WTC11 (cell line): ENCODE data around the gene RBM4. TPM values are rescaled to one million over a fixed set of nuclear protein-coding genes. Genes with fewer than 3 reads are reported as not detected.
A peak's percentile ranks its signal among the peaks of the same experiment; 100 is the strongest.
"Not testable (repeated sequence)": the region's sequence is repeated elsewhere in the genome, so short reads cannot be mapped to it uniquely, and the experiment has no call there.

Experiments used
- ATAC-seq: fragments of 200-7000 bp; cut with Tn5 transposase; 2 replicates; pipeline ENCODE4 v1.10.0; 2021; ENCODE audit warnings: mild to moderate bottlenecking, moderate library complexity
- CTCF ChIA-PET: fragments of 300-600 bp; sonication (Branson Sonifier 250); formaldehyde crosslinking; loops from one replicate; lab custom pipeline; 2021; ENCODE audit warnings: antibody characterized with exemption; lab: Charles Lee
- POLR2A ChIA-PET: fragments of 350-600 bp; sonication (Branson Sonifier 250); formaldehyde crosslinking; loops from one replicate; lab custom pipeline; 2021; ENCODE audit warnings: antibody characterized with exemption; lab: Charles Lee
- DNase-seq: peaks from one replicate; pipeline ENCODE4 v3.0.0; 2021; ENCODE audit warnings: low spot score
- H3K27ac Mint-ChIP-seq: 2 replicates; pipeline ENCODE4 v1.8.0; 2021; ENCODE audit warnings: mixed read lengths
- H3K27me3 Mint-ChIP-seq: 2 replicates; pipeline ENCODE4 v1.8.0; 2021; ENCODE audit warnings: low read depth, mild to moderate bottlenecking, moderate library complexity, mixed read lengths
- H3K36me3 Mint-ChIP-seq: 2 replicates; pipeline ENCODE4 v1.8.0; 2021; ENCODE audit warnings: mixed read lengths
- H3K4me1 Mint-ChIP-seq: 2 replicates; pipeline ENCODE4 v1.8.0; 2022; ENCODE audit warnings: mixed read lengths
- H3K4me3 Mint-ChIP-seq: 2 replicates; pipeline ENCODE4 v1.8.0; 2021; ENCODE audit warnings: mild to moderate bottlenecking, moderate library complexity, mixed read lengths
- H3K9me3 Mint-ChIP-seq: 2 replicates; pipeline ENCODE4 v1.8.0; 2021; ENCODE audit warnings: mixed read lengths
- GRHL2 ChIP-seq: fragments of 250-450 bp; sonication (Bioruptor Pico); IDR thresholded peaks from 2 replicates; pipeline ENCODE4 v1.8.0; 2022; ENCODE audit warnings: mild to moderate bottlenecking, moderate library complexity; ENCODE audit not compliant: insufficient replicate concordance, severe bottlenecking
- NFYB ChIP-seq: sonication (generic); formaldehyde crosslinking; conservative IDR thresholded peaks from 2 replicates; pipeline ENCODE4 v1.8.0; 2022; ENCODE audit warnings: low read depth, missing genetic modification reagents
- SMAD3 ChIP-seq: sonication (generic); formaldehyde crosslinking; IDR thresholded peaks from 2 replicates; pipeline ENCODE4 v1.8.0; 2022; ENCODE audit warnings: missing genetic modification reagents, mild to moderate bottlenecking, borderline replicate concordance
- TCF7 ChIP-seq: sonication (generic); formaldehyde crosslinking; IDR thresholded peaks from 2 replicates; pipeline ENCODE4 v1.8.0; 2022; ENCODE audit warnings: mild to moderate bottlenecking, low read depth, missing genetic modification reagents, moderate library complexity
- TP53 ChIP-seq: sonication (generic); formaldehyde crosslinking; IDR thresholded peaks from 2 replicates; pipeline ENCODE4 v1.8.1; 2023; ENCODE audit warnings: mild to moderate bottlenecking, missing genetic modification reagents
- ZNF232 ChIP-seq: sonication (generic); formaldehyde crosslinking; IDR thresholded peaks from 2 replicates; pipeline ENCODE4 v1.8.0; 2022; ENCODE audit warnings: mild to moderate bottlenecking, missing genetic modification reagents
- ZNF396 ChIP-seq: fragments of 250-450 bp; sonication (Bioruptor Pico); IDR thresholded peaks from 2 replicates; pipeline ENCODE4 v1.8.0; 2021; ENCODE audit warnings: mild to moderate bottlenecking, moderate library complexity, borderline replicate concordance
- total RNA-seq: library from RNA; stranded (reverse); gene quantifications from 3 replicates; pipeline ENCODE4 v1.2.3, GENCODE V29; 2021
- TF ChIP-seq, protein P1 (sequence below): sonication (generic); formaldehyde crosslinking; IDR thresholded peaks from 2 replicates; pipeline ENCODE4 v1.8.1; 2022; ENCODE audit warnings: low read depth, missing genetic modification reagents, borderline replicate concordance
- TF ChIP-seq, protein P2 (sequence below): sonication (generic); formaldehyde crosslinking; IDR thresholded peaks from 2 replicates; pipeline ENCODE4 v1.8.1; 2022; ENCODE audit warnings: low read depth, mild to moderate bottlenecking, moderate library complexity, missing genetic modification reagents, borderline replicate concordance
- TF ChIP-seq, protein P3 (sequence below): fragments of 250-450 bp; sonication (Bioruptor Pico); IDR thresholded peaks from 2 replicates; pipeline ENCODE4 v1.9.0; 2021; ENCODE audit warnings: moderate library complexity, mild to moderate bottlenecking, inconsistent platforms, borderline replicate concordance
- TF ChIP-seq, protein P4 (sequence below): sonication (generic); formaldehyde crosslinking; IDR thresholded peaks from 2 replicates; pipeline ENCODE4 v1.8.1; 2023; ENCODE audit warnings: mild to moderate bottlenecking, moderate library complexity, missing genetic modification reagents
- TF ChIP-seq, protein P5 (sequence below): sonication (generic); formaldehyde crosslinking; IDR thresholded peaks from 2 replicates; pipeline ENCODE4 v1.8.0; 2022; ENCODE audit warnings: mild to moderate bottlenecking, missing genetic modification reagents

RBM4 gene
- total RNA-seq, 1 experiment from 2014 or later, result 144 TPM

DNA sequence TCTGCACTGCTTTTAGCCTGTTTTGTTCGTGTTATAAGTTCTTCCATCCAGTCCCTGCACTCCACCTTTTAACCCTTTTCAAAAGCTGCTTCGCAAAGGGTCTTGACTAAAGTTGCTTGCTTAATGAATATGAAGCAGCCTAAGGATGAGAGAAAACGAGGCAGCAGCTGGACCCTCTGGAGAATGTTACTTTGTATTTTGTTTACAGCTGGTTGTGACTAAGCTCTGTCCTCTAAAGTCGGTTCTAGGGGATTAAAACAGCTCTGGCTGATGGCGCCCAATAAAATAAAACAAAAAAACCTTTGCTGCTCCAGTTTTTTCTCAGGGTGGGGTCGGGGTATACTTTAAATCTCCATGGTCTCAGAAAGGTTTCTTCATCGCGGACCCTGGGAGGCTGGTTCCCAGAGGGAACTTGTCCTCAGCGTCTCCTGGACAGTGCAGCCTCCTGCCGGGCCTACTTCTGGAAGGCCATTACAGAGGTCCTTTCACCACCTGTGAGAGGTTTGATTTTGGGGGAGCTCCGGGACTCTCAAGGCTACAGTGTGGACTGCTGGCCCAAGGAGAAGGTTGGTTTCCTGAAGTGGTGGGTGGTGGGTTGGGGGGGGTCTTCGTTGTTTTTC, 836 bp upstream of the RBM4 start:
- CTCF ChIA-PET, result interaction anchor here (0.6 to 2.1 kb wide), 19 partner anchors 13 to 339 kb away, joined by 3 to 23 read pairs (median 3); partner anchors contain the start of genes CCDC87, CCS, DPP3 and RBM14
- H3K36me3 Mint-ChIP-seq, result peaks cover 52% of the 10 kb centered on the region
- TF ChIP-seq ZNF396 (CRISPR knock-in tag), result no peak
- TF ChIP-seq, protein P1, sequence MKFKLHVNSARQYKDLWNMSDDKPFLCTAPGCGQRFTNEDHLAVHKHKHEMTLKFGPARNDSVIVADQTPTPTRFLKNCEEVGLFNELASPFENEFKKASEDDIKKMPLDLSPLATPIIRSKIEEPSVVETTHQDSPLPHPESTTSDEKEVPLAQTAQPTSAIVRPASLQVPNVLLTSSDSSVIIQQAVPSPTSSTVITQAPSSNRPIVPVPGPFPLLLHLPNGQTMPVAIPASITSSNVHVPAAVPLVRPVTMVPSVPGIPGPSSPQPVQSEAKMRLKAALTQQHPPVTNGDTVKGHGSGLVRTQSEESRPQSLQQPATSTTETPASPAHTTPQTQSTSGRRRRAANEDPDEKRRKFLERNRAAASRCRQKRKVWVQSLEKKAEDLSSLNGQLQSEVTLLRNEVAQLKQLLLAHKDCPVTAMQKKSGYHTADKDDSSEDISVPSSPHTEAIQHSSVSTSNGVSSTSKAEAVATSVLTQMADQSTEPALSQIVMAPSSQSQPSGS (CRISPR knock-in tag), result no peak
- H3K27ac Mint-ChIP-seq, result peak overlapping the region; percentile 98
- ATAC-seq (peak; percentile 8), DNase-seq (no peak)
- H3K4me1 Mint-ChIP-seq, result peaks cover 52% of the 10 kb centered on the region
- H3K4me3 Mint-ChIP-seq, result peak overlapping the region; percentile 99
- no peaks in the 10 kb centered on the region for H3K27me3 Mint-ChIP-seq
- POLR2A ChIA-PET, result interaction anchor here (0.5 to 3.0 kb wide), 28 partner anchors 8 to 310 kb away, joined by 3 to 38 read pairs (median 5); partner anchors contain the start of genes ACTN3, CCDC87, CCS and DPP3
- H3K9me3 Mint-ChIP-seq, result no peaks in the 10 kb centered on the region

DNA sequence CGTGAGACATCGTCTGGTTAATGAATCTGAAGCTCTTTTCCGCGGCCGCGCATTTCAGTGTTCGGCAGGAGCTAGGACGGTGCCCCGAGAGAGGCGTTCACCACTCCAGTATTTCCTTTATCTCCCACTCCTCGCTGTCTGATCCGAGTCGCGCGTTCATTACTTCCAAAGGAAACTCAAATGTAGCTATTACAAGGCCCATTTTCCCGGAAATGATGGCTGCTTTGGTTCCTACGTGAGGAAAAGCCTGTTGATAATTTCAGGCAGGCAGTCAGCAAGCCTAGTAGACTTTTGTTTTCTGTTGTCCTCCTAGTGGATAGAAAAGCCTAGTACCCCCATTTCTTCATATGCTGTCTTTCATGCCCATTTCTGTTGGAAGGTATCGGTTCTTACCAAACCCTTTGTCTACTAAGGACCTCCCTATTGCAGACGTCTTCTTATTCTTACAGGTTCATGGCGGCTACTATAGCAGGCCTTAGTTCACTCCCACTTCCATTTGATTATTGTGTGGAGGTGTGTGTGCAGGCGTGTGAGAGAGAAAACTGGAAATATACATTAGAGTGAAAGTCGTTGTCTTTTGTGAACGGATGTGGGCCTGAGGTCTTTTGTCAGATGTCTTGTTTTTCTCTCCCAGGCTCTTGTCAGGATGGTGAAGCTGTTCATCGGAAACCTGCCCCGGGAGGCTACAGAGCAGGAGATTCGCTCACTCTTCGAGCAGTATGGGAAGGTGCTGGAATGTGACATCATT, 737 bp downstream of the RBM4 start:
- H3K27me3 Mint-ChIP-seq, result no peaks in the 10 kb centered on the region
- no peak for ATAC-seq
- peak overlapping the region; percentile 99 for H3K4me3 Mint-ChIP-seq
- H3K4me1 Mint-ChIP-seq, result peaks cover 64% of the 10 kb centered on the region
- TF ChIP-seq ZNF232 (CRISPR knock-in tag) (no peak), SMAD3 (CRISPR knock-in tag) (no peak)
- TF ChIP-seq, all 79 proteins: peak for 0
- DNase-seq, result no peak
- CTCF ChIA-PET, result interaction anchor here (0.5 to 2.1 kb wide), 6 partner anchors 16 to 337 kb away, joined by 3 to 23 read pairs (median 4); partner anchors contain the start of genes CCDC87, CCS and RBM4B
- POLR2A ChIA-PET, result interaction anchor here (0.6 to 3.0 kb wide), 11 partner anchors 9 to 93 kb away, joined by 3 to 38 read pairs (median 12); partner anchors contain the start of genes CCDC87, CCS, RBM14 and RBM4B
- H3K9me3 Mint-ChIP-seq, result no peaks in the 10 kb centered on the region
- H3K27ac Mint-ChIP-seq, result peak overlapping the region; percentile 99
- H3K36me3 Mint-ChIP-seq, result peaks cover 60% of the 10 kb centered on the region

DNA sequence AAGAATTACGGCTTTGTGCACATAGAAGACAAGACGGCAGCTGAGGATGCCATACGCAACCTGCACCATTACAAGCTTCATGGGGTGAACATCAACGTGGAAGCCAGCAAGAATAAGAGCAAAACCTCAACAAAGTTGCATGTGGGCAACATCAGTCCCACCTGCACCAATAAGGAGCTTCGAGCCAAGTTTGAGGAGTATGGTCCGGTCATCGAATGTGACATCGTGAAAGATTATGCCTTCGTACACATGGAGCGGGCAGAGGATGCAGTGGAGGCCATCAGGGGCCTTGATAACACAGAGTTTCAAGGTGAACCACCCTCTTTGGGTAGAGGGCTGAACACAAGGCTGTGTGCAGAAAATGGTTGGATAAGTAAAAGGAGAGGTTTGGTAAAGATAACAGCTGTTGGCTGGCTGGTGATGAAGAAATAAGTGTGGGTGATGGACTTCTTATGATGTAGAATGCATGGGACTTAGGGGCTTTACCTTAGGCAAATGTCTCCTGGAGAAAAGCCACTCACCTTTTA, 1.4 kb downstream of the RBM4 start:
- Mint-ChIP-seq H3K36me3 (peaks cover 61% of the 10 kb centered on the region), H3K4me3 (peak overlapping the region; percentile 99), H3K27ac (peak overlapping the region; percentile 99), H3K4me1 (peaks cover 67% of the 10 kb centered on the region)
- not testable (repeated sequence) for H3K9me3 Mint-ChIP-seq, ATAC-seq, H3K27me3 Mint-ChIP-seq, DNase-seq
- ChIA-PET CTCF (interaction anchor here (1.0 kb wide), 1 partner anchor 148 kb away, joined by 4 read pairs; no protein-coding TSS in a partner anchor), POLR2A (interaction anchor here (0.6 to 3.0 kb wide), 3 partner anchors 9 to 38 kb away, joined by 3 to 38 read pairs (median 27); partner anchors contain the start of gene RBM4B)

DNA sequence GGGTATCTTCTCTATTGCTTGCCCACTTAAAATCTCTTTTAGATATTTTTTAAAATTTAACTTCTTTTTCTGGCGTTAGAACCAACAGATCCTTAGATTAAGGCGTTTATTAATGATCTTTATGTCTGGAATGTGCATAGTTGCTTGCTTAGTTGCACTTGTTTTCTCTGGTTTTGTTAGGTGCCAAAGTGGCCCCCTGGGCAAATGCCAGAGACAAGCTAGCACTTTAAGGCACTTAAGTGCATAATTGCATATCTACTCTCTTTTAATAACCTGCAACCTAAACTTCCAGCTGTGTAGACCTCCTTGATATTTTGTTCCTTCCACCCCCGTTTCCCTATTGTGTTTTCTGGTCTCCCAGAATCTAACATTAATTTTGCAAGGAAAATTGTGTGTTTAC, 3.3 kb downstream of the RBM4 start:
- DNase-seq, result no peak
- H3K9me3 Mint-ChIP-seq, result no peaks in the 10 kb centered on the region
- no peak for TF ChIP-seq GRHL2 (CRISPR knock-in tag)
- no peak for TF ChIP-seq NFYB (CRISPR knock-in tag)
- no peak for TF ChIP-seq TCF7 (CRISPR knock-in tag)
- H3K4me3 Mint-ChIP-seq, result peak overlapping the region; percentile 99
- CTCF ChIA-PET, result no interaction called here
- no peak for ATAC-seq
- POLR2A ChIA-PET, result no interaction called here
- peaks cover 67% of the 10 kb centered on the region for H3K4me1 Mint-ChIP-seq
- no peaks in the 10 kb centered on the region for H3K27me3 Mint-ChIP-seq
- H3K36me3 Mint-ChIP-seq, result peaks cover 79% of the 10 kb centered on the region
- H3K27ac Mint-ChIP-seq, result peak overlapping the region; percentile 18

DNA sequence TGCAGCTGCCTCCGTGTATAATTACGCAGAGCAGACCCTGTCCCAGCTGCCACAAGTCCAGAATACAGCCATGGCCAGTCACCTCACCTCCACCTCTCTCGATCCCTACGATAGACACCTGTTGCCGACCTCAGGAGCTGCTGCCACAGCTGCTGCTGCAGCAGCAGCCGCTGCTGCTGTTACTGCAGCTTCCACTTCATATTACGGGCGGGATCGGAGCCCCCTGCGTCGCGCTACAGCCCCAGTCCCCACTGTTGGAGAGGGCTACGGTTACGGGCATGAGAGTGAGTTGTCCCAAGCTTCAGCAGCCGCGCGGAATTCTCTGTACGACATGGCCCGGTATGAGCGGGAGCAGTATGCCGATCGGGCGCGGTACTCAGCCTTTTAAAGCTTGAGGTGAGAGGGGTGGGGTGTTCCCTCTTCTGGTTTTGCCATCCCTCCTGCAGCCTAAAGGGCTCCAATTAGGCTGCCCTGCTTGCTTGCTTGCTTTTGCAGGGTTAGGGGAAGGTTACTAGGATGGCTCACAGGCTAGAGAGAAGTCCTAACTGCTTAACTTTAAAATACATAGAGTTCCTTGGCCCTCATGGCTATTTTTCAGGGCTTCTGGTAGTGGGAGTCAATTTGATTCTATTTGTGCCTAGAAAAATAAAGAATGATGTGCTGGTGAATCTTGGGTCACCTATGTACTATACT, 5.4 kb downstream of the RBM4 start:
- POLR2A ChIA-PET, result interaction anchor here (0.7 to 1.3 kb wide), 2 partner anchors 28 to 128 kb away, joined by 3 to 4 read pairs; partner anchors contain the start of gene RBM14
- peaks cover 55% of the 10 kb centered on the region for H3K4me1 Mint-ChIP-seq
- peaks cover 91% of the 10 kb centered on the region for H3K36me3 Mint-ChIP-seq
- peak overlapping the region; percentile 99 for H3K4me3 Mint-ChIP-seq
- no peaks in the 10 kb centered on the region for H3K27me3 Mint-ChIP-seq
- ATAC-seq (no peak), DNase-seq (no peak)
- no peak overlapping the region for H3K27ac Mint-ChIP-seq
- no peaks in the 10 kb centered on the region for H3K9me3 Mint-ChIP-seq
- CTCF ChIA-PET, result interaction anchor here (2.2 kb wide), 1 partner anchor 51 kb away, joined by 5 read pairs; the partner anchor contains the start of genes CCDC87 and CCS
- no peak for TF ChIP-seq TP53 (CRISPR knock-in tag)
- TF ChIP-seq, protein P2, sequence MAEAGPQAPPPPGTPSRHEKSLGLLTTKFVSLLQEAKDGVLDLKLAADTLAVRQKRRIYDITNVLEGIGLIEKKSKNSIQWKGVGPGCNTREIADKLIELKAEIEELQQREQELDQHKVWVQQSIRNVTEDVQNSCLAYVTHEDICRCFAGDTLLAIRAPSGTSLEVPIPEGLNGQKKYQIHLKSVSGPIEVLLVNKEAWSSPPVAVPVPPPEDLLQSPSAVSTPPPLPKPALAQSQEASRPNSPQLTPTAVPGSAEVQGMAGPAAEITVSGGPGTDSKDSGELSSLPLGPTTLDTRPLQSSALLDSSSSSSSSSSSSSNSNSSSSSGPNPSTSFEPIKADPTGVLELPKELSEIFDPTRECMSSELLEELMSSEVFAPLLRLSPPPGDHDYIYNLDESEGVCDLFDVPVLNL, result no peak
- TF ChIP-seq, protein P3, sequence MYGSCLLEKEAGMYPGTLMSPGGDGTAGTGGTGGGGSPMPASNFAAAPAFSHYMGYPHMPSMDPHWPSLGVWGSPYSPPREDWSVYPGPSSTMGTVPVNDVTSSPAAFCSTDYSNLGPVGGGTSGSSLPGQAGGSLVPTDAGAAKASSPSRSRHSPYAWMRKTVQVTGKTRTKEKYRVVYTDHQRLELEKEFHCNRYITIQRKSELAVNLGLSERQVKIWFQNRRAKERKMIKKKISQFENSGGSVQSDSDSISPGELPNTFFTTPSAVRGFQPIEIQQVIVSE (CRISPR knock-in tag), result no peak
- TF ChIP-seq, protein P4, sequence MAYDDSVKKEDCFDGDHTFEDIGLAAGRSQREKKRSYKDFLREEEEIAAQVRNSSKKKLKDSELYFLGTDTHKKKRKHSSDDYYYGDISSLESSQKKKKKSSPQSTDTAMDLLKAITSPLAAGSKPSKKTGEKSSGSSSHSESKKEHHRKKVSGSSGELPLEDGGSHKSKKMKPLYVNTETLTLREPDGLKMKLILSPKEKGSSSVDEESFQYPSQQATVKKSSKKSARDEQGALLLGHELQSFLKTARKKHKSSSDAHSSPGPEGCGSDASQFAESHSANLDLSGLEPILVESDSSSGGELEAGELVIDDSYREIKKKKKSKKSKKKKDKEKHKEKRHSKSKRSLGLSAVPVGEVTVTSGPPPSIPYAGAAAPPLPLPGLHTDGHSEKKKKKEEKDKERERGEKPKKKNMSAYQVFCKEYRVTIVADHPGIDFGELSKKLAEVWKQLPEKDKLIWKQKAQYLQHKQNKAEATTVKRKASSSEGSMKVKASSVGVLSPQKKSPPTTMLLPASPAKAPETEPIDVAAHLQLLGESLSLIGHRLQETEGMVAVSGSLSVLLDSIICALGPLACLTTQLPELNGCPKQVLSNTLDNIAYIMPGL (CRISPR knock-in tag), result no peak
- TF ChIP-seq, protein P5, sequence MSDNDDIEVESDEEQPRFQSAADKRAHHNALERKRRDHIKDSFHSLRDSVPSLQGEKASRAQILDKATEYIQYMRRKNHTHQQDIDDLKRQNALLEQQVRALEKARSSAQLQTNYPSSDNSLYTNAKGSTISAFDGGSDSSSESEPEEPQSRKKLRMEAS, result no peak
